Measurements from ENCODE around the gene TMBIM6. TPM values are rescaled to one million over a fixed set of nuclear protein-coding genes. Genes with fewer than 3 reads are reported as not detected.
A peak's percentile ranks its signal among the peaks of the same experiment; 100 is the strongest.

The TMBIM6 gene
- total RNA-seq, 4 donors from 2014 or later: 181 to 310 (median 224) TPM

DNA sequence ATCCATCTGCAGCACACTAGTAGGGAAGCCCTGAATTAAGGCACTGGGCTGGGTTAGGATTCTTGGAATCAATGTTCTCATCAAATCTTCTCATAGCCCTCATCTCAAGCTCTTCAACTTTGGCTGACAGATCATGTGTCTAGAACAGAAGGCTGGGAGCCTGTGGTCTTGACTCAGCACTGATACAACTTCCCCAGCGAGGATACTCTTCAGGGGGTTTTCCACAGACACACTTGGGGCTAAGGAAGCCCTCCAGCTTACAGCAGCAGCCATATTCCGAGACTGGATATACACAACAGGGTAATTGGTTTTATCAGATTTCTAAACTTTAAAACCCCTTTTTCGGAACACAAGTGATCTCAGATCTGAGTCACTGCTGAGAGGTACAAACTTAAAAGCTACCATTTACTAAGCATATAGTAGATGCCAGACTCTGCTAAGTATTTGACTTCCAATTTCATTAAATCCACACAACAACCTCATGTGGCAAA lies 37.7 kb upstream of the TMBIM6 start:
- H3K4me1 ChIP-seq: peaks cover 40 to 42% of the 10 kb centered on the region in 2 donors
- H3K27ac ChIP-seq: peak overlapping the region in 3 of 4 donors; percentile 6 to 89 (median 20)
- no peak for DNase-seq

DNA sequence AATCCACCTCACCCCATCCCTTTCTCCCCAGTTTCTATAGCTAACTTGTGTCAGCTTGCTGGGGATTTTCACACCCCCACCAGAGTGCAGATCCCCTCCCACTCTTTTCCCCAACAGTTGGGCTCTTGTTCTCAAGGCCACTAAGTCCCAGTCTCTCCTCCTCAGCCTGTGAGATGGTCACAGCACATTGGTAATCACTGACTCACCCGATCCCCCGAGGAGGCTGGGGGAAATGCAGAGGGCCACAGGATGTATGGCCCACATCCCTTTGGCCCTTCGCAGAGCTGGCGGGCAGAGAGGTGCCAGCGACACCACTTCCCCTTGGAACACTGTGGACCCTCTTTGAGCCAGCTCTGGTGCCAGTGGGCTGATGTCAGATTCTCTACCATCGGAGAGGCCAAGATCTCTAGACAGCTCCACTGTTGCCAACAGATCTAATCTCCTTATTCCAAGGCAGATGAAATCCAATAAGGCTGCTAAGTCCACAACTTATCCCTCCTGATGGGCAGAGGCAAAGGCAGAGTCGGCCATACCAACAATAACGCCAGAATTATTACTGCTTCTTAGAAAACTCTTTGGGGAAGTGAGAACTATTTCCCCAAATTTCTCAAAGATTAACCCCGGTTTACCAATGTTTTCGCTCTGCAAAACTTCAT lies 35.8 kb upstream of the TMBIM6 start:
- in situ Hi-C loops (cut with MboI; ENCODE audit: low sequenced_read_pairs in 4 of 4) (loop anchor here (5.0 kb wide), 1 partner anchor 63 kb away; no protein-coding TSS in a partner anchor), intact Hi-C loops (cut with DNase I; ENCODE audit: low total_unique reads) (loop anchor here (2.0 kb wide), 1 partner anchor 69 kb away; no protein-coding TSS in a partner anchor)
- Histone ChIP-seq H3K27me3 (no peaks in the 10 kb centered on the region), H3K9me3 (no peaks in the 10 kb centered on the region), H3K36me3 (no peaks in the 10 kb centered on the region), H3K4me3 (peak overlapping the region; percentile 78 to 96 (median 84)), H3K27ac (peak overlapping the region; percentile 81 to 89 (median 86)), H3K4me1 (peaks cover 30 to 32% of the 10 kb centered on the region in 2 donors)
- ATAC-seq (no peak), DNase-seq (peak in 1 of 2 donors; percentile 12)
- TF ChIP-seq, protein P1, sequence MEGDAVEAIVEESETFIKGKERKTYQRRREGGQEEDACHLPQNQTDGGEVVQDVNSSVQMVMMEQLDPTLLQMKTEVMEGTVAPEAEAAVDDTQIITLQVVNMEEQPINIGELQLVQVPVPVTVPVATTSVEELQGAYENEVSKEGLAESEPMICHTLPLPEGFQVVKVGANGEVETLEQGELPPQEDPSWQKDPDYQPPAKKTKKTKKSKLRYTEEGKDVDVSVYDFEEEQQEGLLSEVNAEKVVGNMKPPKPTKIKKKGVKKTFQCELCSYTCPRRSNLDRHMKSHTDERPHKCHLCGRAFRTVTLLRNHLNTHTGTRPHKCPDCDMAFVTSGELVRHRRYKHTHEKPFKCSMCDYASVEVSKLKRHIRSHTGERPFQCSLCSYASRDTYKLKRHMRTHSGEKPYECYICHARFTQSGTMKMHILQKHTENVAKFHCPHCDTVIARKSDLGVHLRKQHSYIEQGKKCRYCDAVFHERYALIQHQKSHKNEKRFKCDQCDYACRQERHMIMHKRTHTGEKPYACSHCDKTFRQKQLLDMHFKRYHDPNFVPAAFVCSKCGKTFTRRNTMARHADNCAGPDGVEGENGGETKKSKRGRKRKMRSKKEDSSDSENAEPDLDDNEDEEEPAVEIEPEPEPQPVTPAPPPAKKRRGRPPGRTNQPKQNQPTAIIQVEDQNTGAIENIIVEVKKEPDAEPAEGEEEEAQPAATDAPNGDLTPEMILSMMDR (IDR thresholded peaks at IDR 0.05 in 4 of 5, conservative IDR thresholded peaks at IDR 0.05 in 1 of 5): no peak
- TF ChIP-seq POLR2A (IDR thresholded peaks at IDR 0.05): no peak

More for the DNA sequence above, 37.7 kb upstream of the TMBIM6 start:
- Histone ChIP-seq H3K27me3 (no peaks in the 10 kb centered on the region), H3K36me3 (no peaks in the 10 kb centered on the region), H3K4me3 (no peak overlapping the region), H3K9me3 (no peaks in the 10 kb centered on the region)
- in situ Hi-C loops (cut with MboI; ENCODE audit: low sequenced_read_pairs in 4 of 4) (no loop called here), intact Hi-C loops (cut with DNase I; ENCODE audit: low total_unique reads) (loop anchor here (5.0 kb wide), 1 partner anchor 41 kb away; no protein-coding TSS in a partner anchor)
- no peak for ATAC-seq
- TF ChIP-seq, protein P1 (IDR thresholded peaks at IDR 0.05 in 4 of 5, conservative IDR thresholded peaks at IDR 0.05 in 1 of 5): no peak

DNA sequence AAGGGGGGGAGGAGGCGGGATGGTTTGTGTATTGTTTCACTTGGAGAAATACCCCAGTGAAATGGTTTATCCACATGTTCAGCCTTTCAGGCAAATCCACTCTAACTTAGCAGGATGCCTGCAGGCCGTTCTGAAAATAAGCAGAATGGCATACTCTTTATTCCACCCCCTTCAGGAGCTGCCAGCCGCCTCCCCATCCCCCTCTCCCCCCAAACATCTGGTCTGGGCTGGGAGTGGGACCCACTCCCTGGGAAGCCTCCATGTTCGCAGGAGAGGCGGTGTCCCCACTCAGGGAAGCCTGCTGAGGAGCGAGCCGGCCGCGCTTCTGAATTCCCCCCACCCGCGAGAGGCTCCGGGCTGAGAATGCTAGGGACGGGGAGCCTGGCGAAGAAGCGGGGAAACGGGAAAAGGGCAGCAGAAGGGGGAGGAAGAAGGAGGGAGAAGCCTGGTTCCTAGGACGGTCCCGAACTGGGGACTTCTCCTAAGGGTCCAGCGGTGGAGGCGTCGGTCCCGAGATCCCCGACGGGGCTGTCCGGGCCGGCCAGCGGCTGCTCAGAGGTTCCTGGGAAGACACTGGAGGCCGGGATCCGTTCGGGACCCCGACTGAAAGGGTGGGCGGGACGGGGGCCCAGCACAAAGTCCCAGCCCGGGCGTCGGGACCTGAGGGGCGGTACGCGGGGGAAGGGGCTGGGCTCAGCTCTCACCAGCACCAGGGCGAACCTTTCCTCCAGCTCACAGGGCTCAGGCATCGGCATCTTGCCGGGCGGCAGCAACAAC lies 34.8 kb upstream of the TMBIM6 start:
- ATAC-seq: peak; percentile 10 to 15
- in situ Hi-C loops (cut with MboI; ENCODE audit: low sequenced_read_pairs in 4 of 4): loop anchor here (5.0 kb wide), 1 partner anchor 64 kb away; no protein-coding TSS in a partner anchor

DNA sequence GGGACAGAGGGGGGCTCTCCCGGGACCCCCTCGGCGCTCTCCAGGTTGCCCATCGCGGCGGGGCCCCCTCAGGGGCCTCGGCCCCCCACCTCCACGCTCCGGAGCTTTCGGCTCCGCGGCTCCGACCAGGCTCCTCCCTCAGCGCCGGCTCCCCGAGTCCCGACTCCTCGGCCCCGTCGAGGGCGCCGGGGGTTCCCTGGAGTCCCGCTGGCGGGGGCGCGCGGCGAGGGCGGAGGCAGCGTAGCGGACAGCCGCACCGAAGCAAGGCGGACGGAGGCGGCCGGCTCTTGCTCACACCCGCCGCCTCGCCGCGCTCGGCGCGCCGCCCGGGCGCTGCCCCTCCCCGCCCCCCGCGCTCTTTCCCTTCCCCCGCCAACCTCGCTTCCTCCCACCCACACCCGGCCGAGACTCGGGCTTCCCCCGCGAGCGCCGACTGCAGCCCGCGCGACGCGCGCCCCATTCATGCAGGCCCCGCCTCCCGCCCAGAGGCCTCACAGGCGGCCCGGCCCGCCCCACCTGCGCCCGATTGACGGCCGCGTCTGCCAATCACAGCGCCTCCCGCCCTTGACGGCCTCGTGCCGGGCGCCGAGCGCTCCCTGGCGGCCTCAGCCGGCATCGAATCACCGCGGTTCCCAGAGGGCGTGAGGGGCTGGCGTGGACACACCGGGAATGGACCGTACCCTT lies 34.1 kb upstream of the TMBIM6 start, which contains the start of gene FMNL3:
TSS of gene FMNL3 (minus strand) at position 278 of the 684 bp plus-strand sequence. CDS start at position 53, 225 bp downstream.
- no peaks in the 10 kb centered on the region for H3K27me3 ChIP-seq
- TF ChIP-seq, protein P1 (IDR thresholded peaks at IDR 0.05 in 4 of 5, conservative IDR thresholded peaks at IDR 0.05 in 1 of 5): peak; percentile 92 to 99 (median 98)
- TF ChIP-seq POLR2A (IDR thresholded peaks at IDR 0.05): peak; percentile 59 to 60
- peak within 1 kb of the TSS; percentile 81 to 89 (median 86) for H3K27ac ChIP-seq
- intact Hi-C loops (cut with DNase I; ENCODE audit: low total_unique reads): loop anchor here (1.0 to 2.0 kb wide), 4 partner anchors 34 to 70 kb away; partner anchors contain the start of gene TMBIM6
- peak within 1 kb of the TSS; percentile 78 to 96 (median 84) for H3K4me3 ChIP-seq
- H3K4me1 ChIP-seq: peaks cover 30 to 32% of the 10 kb centered on the region in 2 donors
- H3K9me3 ChIP-seq: no peaks in the 10 kb centered on the region
- ATAC-seq: peak; percentile 94 to 96
- peak; percentile 90 to 94 for DNase-seq
- in situ Hi-C loops (cut with MboI; ENCODE audit: low sequenced_read_pairs in 4 of 4): loop anchor here (5.0 kb wide), 1 partner anchor 65 kb away; no protein-coding TSS in a partner anchor
- H3K36me3 ChIP-seq: no peaks in the 10 kb centered on the region

More for the DNA sequence above, 34.8 kb upstream of the TMBIM6 start:
- intact Hi-C loops (cut with DNase I; ENCODE audit: low total_unique reads): loop anchor here (1.0 to 2.0 kb wide), 4 partner anchors 33 to 70 kb away; partner anchors contain the start of gene TMBIM6
- no peak for DNase-seq
- peak overlapping the region; percentile 78 to 96 (median 84) for H3K4me3 ChIP-seq
- H3K27ac ChIP-seq: peak overlapping the region; percentile 81 to 89 (median 86)
- H3K36me3 ChIP-seq: no peaks in the 10 kb centered on the region
- H3K9me3 ChIP-seq: no peaks in the 10 kb centered on the region
- no peaks in the 10 kb centered on the region for H3K27me3 ChIP-seq
- peaks cover 30 to 32% of the 10 kb centered on the region in 2 donors for H3K4me1 ChIP-seq
- no peak for TF ChIP-seq POLR2A (IDR thresholded peaks at IDR 0.05)
- TF ChIP-seq, protein P1 (IDR thresholded peaks at IDR 0.05 in 4 of 5, conservative IDR thresholded peaks at IDR 0.05 in 1 of 5): no peak
